Suppressor macrophage (primary cell): ENCODE measurements around the gene ARID1A.
A peak's percentile ranks its signal among the peaks of the same experiment; 100 is the strongest.
"Not testable (repeated sequence)": the region's sequence is repeated elsewhere in the genome, so short reads cannot be mapped to it uniquely, and the experiment has no call there.

Source experiments
- DNase-seq, 4 experiments: peaks; one replicate each; pipeline ENCODE4 v3.0.0-alpha.2; 2020 to 2022

ARID1A gene

DNA sequence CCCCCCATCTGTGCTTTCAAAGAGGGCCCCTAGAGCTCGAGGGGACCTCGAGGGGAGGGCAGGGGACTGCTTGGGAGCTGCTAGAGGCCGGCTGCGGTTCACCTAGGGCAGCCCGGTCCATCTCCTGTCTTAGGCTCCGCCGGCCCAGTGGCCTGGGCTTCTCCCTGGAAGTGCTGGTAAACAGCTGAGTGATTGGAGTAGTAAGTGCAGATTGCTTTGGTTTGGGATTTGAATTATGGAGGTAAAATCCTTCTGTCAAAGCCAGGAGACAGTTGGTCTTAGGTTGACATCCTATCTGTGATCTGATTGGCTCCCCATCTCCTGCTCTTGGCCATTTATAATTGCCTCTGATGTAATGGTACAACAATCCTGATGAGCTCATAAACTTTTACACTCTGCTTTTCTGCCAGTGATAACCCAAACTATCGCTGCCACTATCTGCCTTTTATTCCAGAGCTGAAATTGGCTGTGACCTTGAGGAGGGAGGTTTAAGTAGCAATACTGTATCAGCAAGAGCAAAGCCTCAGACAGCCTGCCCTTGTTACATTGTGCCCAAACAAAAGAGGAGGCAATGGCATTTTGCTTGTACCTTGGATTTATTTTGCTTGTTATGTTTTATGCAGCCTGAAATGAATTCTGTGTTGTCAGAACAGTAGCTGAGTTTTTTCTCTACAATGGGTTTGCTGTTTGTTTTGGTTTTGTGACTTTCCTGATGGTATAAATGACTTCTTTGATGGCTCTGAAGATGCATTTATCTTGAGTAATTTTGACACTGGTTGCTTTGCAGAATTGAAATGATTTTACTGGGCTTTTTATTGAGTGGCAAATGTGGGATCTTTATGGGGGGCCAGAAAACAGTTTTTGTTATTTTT lies 2.4 kb downstream of the ARID1A start:
- DNase-seq = peak; percentile 51 to 82 (median 70)

- no peak for DNase-seq
Observed at GRCh38 chr1:26700711-26701110, 4.9 kb downstream of the ARID1A start.

GRCh38 chr1:26701266-26701994 lies 5.6 kb downstream of the ARID1A start:
- DNase-seq = no peak

DNA sequence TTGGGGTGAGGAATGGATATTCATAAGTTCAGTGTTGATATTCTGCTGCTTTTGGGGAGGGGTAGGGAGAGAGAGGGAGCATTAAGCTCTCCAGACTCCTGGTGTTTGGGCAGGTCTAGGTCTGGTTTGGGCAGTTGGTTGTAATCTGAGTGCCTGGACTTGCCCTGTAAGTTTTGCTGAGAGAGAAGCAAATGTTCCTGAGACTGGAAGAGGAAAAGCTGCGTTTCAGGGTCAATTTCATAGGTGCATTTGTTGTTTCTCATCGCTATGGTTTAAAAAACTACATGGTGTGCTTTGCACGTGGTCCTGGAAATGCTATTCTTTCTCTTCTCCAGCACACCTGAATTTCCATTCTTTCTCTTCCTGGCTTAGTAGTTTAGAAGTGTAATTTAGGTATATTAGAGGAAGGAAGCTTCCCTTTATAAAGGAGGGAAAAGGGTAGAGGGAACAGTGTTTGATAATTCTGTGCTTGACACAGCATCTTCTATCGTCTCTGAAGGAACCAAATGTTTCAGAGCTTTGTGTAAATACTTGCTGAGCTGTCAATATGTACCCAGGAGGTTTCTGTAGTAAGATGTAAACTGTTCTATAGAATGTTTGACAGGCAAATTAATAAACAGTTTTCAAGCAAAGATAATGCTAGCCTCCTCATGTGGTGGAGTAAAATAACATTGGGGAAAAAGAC lies 6.3 kb downstream of the ARID1A start:
- no peak for DNase-seq

DNA sequence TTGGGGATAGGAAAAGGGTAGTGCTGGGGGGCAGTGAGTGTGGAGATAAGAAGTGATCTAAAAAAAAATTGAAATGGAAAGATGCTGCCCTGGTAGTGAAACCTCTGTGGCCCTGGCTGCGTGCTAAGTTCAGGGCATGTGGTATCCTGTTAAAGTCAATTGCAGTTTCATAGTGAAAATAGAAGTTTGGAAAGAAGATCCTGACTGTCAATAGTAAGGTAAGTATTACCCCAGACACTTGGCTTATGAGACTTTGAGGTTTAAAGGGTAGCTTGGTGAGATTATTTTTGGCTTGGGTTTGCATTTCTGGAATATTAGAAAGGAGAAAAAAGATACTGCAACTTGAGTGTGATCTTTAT lies 6.8 kb downstream of the ARID1A start:
- DNase-seq = no peak

- DNase-seq = no peak
Observed at GRCh38 chr1:26703478-26703877, 7.7 kb downstream of the ARID1A start.

DNA sequence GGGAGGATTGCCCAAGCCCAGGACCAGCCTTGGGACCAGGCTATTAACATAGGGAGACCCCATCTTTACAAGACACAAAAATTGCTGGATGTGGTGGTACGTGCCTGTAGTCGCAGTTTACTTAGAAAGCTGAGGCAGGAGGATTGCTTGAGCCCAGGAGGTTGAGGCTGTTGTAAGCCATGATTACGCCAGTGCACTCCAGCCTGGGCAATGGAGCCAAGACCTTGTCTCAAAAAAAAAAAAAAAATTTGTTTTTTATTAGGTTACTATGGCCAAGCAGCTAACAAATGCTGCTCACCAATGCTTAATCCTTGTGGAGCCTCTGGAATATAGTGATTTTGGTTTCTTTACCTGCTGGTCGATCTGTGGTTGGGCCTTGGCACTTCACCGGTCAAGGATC lies 8.8 kb downstream of the ARID1A start:
- no peak for DNase-seq

GRCh38 chr1:26705227-26705626 lies 9.4 kb downstream of the ARID1A start:
- DNase-seq = not testable (repeated sequence)

- DNase-seq = peak in 3 of 4 experiments; percentile 39 to 53 (median 40)
Observed at GRCh38 chr1:26705788-26706311, 10.0 kb downstream of the ARID1A start.

- DNase-seq = no peak
Observed at GRCh38 chr1:26706315-26706714, 10.5 kb downstream of the ARID1A start.

DNA sequence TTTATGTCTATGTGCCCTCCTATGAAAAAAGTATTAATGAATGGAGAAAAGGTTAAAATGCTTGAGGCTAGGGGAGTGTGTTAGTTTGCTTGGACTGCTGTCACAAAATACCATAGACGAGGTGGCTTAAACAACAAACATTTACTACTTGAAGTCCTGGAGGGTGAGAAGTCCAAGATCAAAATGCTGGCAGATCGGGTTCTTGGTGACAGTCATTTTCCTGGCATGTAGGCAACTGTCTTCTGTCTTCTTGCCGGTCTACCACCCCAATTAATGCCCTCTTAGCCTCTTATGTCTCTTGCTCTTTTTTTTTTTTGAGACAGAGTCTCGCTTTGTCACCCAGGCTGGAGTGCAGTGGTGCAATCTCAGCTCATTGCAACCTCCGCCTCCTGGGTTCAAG lies 15.0 kb downstream of the ARID1A start:
- DNase-seq = no peak

DNA sequence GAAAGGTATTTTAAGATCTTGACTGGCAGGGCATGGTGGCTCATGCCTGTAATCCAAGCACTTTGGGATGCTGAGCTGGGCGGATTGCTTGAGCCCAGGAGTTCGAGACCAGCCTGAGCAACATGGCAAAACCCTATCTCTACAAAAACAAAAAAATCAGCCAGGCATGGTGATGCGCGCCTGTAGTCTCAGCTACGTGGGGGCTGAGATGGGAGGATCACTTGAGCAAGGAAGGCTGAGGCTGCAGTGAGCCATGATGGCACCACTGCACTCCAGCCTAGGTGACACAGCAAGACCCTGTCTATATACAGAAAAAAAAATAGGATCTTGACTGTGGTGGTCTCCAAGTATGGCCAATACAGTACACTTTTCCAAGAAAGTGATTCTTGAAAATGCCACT lies 16.0 kb downstream of the ARID1A start:
- DNase-seq = no peak

- DNase-seq = no peak
Observed at GRCh38 chr1:26717017-26717491, 21.2 kb downstream of the ARID1A start.

DNA sequence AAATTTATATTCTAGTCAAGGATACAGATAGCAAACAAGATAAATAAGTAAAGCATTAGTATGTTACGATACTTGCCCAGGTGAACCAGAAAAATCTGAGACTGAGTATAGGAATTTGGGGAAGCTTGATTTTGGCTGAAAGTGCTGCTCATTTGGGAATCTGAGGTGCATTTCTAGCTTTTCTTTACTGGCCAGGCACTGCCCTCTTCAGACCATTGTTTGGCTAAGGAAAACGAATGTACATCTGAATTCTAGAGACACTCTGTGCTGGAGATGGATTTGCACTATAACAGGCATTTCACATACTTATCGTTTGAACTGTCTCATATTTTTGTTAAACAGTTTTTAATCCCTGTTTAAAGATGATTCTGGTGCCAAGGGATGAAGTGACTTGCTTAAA lies 23.4 kb downstream of the ARID1A start:
- DNase-seq = no peak

DNA sequence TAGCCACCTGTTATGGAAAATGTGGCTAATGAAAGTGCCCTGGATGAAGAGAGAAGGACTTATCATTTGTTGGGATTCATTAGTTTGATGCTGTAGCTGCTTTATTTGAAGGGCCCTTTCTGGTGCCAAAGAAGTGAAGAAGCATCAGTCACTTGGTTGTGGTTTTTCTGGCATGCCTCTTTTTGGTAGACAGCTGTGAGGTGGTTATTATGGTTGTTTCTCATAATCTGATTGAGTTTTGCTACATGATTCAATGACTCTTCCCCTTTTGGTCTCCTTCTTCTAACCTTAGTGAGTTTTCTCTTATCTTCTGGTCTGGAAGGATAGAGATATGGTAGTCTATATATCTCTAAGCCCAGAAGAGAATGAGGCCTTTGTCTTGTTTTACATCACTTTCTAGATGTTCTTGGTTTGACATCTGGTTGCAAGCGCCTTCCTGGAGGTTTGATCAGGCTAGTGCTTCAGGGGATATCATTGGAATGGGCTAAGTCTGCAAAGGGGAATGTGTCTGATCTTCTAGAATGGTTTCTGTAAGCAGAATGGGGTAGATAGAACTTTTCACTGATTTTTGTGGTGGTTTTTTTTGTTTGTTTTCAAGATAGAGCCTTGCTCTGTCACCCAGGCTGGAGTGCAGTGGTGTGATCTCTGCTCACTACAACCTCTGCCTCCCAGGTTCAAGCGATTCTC lies 26.0 kb downstream of the ARID1A start:
- no peak for DNase-seq

GRCh38 chr1:26723013-26723991 lies 27.5 kb downstream of the ARID1A start:
- peak; percentile 45 to 64 (median 61) for DNase-seq

- no peak for DNase-seq
Observed at GRCh38 chr1:26724118-26724517, 28.3 kb downstream of the ARID1A start.

GRCh38 chr1:26724926-26725325 lies 29.1 kb downstream of the ARID1A start:
- DNase-seq = no peak

DNA sequence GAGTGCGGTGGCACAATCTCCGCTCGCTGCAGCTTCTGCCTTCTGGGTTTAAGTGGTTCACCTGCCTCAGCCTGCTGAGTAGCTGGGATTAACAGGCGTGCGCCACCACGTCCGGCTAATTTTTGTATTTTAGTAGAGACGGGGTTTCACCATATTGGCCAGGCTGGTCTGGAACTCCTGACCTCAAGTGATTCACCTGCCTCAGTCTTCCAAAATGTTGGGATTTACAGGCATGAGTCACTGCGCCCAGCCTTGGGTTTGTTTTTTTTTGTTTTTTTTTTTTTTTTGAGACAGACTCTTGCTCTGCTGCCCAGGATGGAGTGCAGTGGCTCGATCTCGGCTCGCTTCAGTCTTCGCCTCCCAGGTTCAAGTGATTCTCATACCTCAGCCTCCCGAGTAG lies 30.1 kb downstream of the ARID1A start:
- DNase-seq = not testable (repeated sequence)

GRCh38 chr1:26726784-26727183 lies 31.0 kb downstream of the ARID1A start:
- peak in 1 of 4 experiments; percentile 17 for DNase-seq

- DNase-seq = no peak
Observed at GRCh38 chr1:26727476-26727875, 31.7 kb downstream of the ARID1A start.
